Stimulated activated CD4-positive, alpha-beta T cell treated with anti-CD3 and anti-CD28 coated beads, Interleukin-1b, Interleukin-23, amount 100 ng/mL, for 48 hours (primary cell): ENCODE measurements around the gene VTA1.
"Not testable (repeated sequence)": the region's sequence is repeated elsewhere in the genome, so short reads cannot be mapped to it uniquely, and the experiment has no call there.

Source experiments
- DNase-seq: peaks from one replicate; pipeline ENCODE4 v3.0.0-alpha.2; 2020

Gene VTA1

GRCh38 chr6:142229518-142230270 lies 82.6 kb downstream of the VTA1 start:
- DNase-seq: not testable (repeated sequence)

- DNase-seq: peak; percentile 35
Observed at GRCh38 chr6:142232206-142233044, 85.4 kb downstream of the VTA1 start.

GRCh38 chr6:142233945-142234682 lies 87.1 kb downstream of the VTA1 start:
- DNase-seq: no peak

GRCh38 chr6:142235272-142235671 lies 88.2 kb downstream of the VTA1 start:
- no peak for DNase-seq

- DNase-seq: no peak
Observed at GRCh38 chr6:142235791-142236190, 88.7 kb downstream of the VTA1 start.

- no peak for DNase-seq
Observed at GRCh38 chr6:142236691-142237090, 89.6 kb downstream of the VTA1 start.

- no peak for DNase-seq
Observed at GRCh38 chr6:142238881-142239280, 91.8 kb downstream of the VTA1 start.

- DNase-seq: no peak
Observed at GRCh38 chr6:142240179-142240578, 93.1 kb downstream of the VTA1 start.

GRCh38 chr6:142241061-142241460 lies 94.0 kb downstream of the VTA1 start:
- no peak for DNase-seq

GRCh38 chr6:142242269-142242668 lies 95.2 kb downstream of the VTA1 start:
- DNase-seq: no peak

- DNase-seq: no peak
Observed at GRCh38 chr6:142246960-142247359, 99.9 kb downstream of the VTA1 start.

GRCh38 chr6:142249266-142249665 lies 102.2 kb downstream of the VTA1 start:
- no peak for DNase-seq

- no peak for DNase-seq
Observed at GRCh38 chr6:142251930-142252445, 104.9 kb downstream of the VTA1 start.

- no peak for DNase-seq
Observed at GRCh38 chr6:142254513-142254912, 107.5 kb downstream of the VTA1 start.

- no peak for DNase-seq
Observed at GRCh38 chr6:142255785-142256184, 108.7 kb downstream of the VTA1 start.

GRCh38 chr6:142258305-142258704 lies 111.2 kb downstream of the VTA1 start:
- no peak for DNase-seq

GRCh38 chr6:142258757-142259156 lies 111.7 kb downstream of the VTA1 start:
- DNase-seq: no peak

- no peak for DNase-seq
Observed at GRCh38 chr6:142260748-142261147, 113.7 kb downstream of the VTA1 start.

- no peak for DNase-seq
Observed at GRCh38 chr6:142262231-142262630, 115.2 kb downstream of the VTA1 start.

- DNase-seq: no peak
Observed at GRCh38 chr6:142265476-142265875, 118.4 kb downstream of the VTA1 start.

GRCh38 chr6:142266060-142266459 lies 119.0 kb downstream of the VTA1 start:
- DNase-seq: no peak

GRCh38 chr6:142271476-142271875 lies 124.4 kb downstream of the VTA1 start:
- no peak for DNase-seq
